HEK293 (cell line): ENCODE results near the gene UFD1.

ENCODE experiments used
- GLIS1 ChIP-seq: fragments of 450-650 bp; formaldehyde crosslinking; IDR thresholded peaks from 2 replicates; pipeline ENCODE4 v1.5.1; 2016; ENCODE audit warnings: missing biosample characterization, missing genetic modification characterization
- ZBTB21 ChIP-seq: fragments of 450-650 bp; formaldehyde crosslinking; IDR thresholded peaks from 2 replicates; pipeline ENCODE4 v1.5.1; 2017; ENCODE audit warnings: missing biosample characterization, missing genetic modification characterization
- ZBTB48 ChIP-seq: fragments of 450-650 bp; formaldehyde crosslinking; IDR thresholded peaks from 2 replicates; pipeline ENCODE4 v1.5.1; 2016; ENCODE audit warnings: missing biosample characterization, missing genetic modification characterization
- ZFP3 ChIP-seq: fragments of 450-650 bp; formaldehyde crosslinking; IDR thresholded peaks from 2 replicates; pipeline ENCODE4 v1.5.1; 2016; ENCODE audit warnings: low read depth, missing biosample characterization, missing genetic modification characterization
- ZFP37 ChIP-seq: fragments of 450-650 bp; formaldehyde crosslinking; IDR thresholded peaks from 2 replicates; pipeline ENCODE4 v1.5.1; 2016; ENCODE audit warnings: missing biosample characterization, missing genetic modification characterization
- ZIC2 ChIP-seq: fragments of 450-650 bp; formaldehyde crosslinking; IDR thresholded peaks from 2 replicates; pipeline ENCODE4 v1.5.1; 2016; ENCODE audit warnings: missing biosample characterization, missing genetic modification characterization
- ZNF138 ChIP-seq: fragments of 450-650 bp; formaldehyde crosslinking; IDR thresholded peaks from 2 replicates; pipeline ENCODE4 v1.5.1; 2016; ENCODE audit warnings: missing biosample characterization, missing genetic modification characterization, borderline replicate concordance
- ZNF2 ChIP-seq: fragments of 450-650 bp; formaldehyde crosslinking; IDR thresholded peaks from 2 replicates; pipeline ENCODE4 v1.5.1; 2016; ENCODE audit warnings: missing biosample characterization, missing genetic modification characterization
- ZNF221 ChIP-seq: fragments of 450-650 bp; formaldehyde crosslinking; IDR thresholded peaks from 2 replicates; pipeline ENCODE4 v1.5.1; 2017; ENCODE audit warnings: missing biosample characterization, missing genetic modification characterization, borderline replicate concordance
- ZNF335 ChIP-seq: fragments of 450-650 bp; formaldehyde crosslinking; conservative IDR thresholded peaks from 2 replicates; pipeline ENCODE4 v1.5.1; 2016; ENCODE audit warnings: missing biosample characterization, missing genetic modification characterization
- ZNF354C ChIP-seq: fragments of 450-650 bp; formaldehyde crosslinking; IDR thresholded peaks from 2 replicates; pipeline ENCODE4 v1.5.1; 2016; ENCODE audit warnings: missing biosample characterization, missing genetic modification characterization, low read depth, borderline replicate concordance
- ZNF37A ChIP-seq: fragments of 450-650 bp; IDR thresholded peaks from 2 replicates; pipeline ENCODE4 v1.5.1; 2018; ENCODE audit warnings: missing biosample characterization, missing genetic modification characterization
- ZNF426 ChIP-seq: fragments of 450-650 bp; formaldehyde crosslinking; IDR thresholded peaks from 2 replicates; pipeline ENCODE4 v1.5.1; 2017; ENCODE audit warnings: missing biosample characterization, missing genetic modification characterization, mild to moderate bottlenecking, inconsistent platforms, moderate library complexity
- ZNF530 ChIP-seq: fragments of 450-650 bp; formaldehyde crosslinking; IDR thresholded peaks from 2 replicates; pipeline ENCODE4 v1.5.1; 2016; ENCODE audit warnings: low read depth, missing biosample characterization, missing genetic modification characterization
- ZNF558 ChIP-seq: fragments of 450-650 bp; formaldehyde crosslinking; IDR thresholded peaks from 2 replicates; pipeline ENCODE4 v1.5.1; 2016; ENCODE audit warnings: missing biosample characterization, missing genetic modification characterization
- ZNF585B ChIP-seq: fragments of 450-650 bp; formaldehyde crosslinking; IDR thresholded peaks from 2 replicates; pipeline ENCODE4 v1.5.1; 2016; ENCODE audit warnings: missing biosample characterization, missing genetic modification characterization
- ZNF654 ChIP-seq: fragments of 450-650 bp; formaldehyde crosslinking; IDR thresholded peaks from 2 replicates; pipeline ENCODE4 v1.5.1; 2016; ENCODE audit warnings: low read depth, missing biosample characterization, missing genetic modification characterization
- ZNF658 ChIP-seq: fragments of 450-650 bp; formaldehyde crosslinking; IDR thresholded peaks from 2 replicates; pipeline ENCODE4; 2016; ENCODE audit warnings: missing biosample characterization, missing genetic modification characterization
- ZNF777 ChIP-seq: fragments of 450-650 bp; formaldehyde crosslinking; IDR thresholded peaks from 2 replicates; pipeline ENCODE4 v1.5.1; 2017; ENCODE audit warnings: missing biosample characterization, missing genetic modification characterization, borderline replicate concordance
- ZSCAN30 ChIP-seq: fragments of 450-650 bp; IDR thresholded peaks from 2 replicates; pipeline ENCODE4 v1.5.1; 2018; ENCODE audit warnings: missing biosample characterization, mild to moderate bottlenecking, missing genetic modification characterization, moderate library complexity
- TF ChIP-seq, protein P1 (sequence below): fragments of 450-650 bp; formaldehyde crosslinking; IDR thresholded peaks from 2 replicates; pipeline ENCODE4 v1.5.1; 2016; ENCODE audit warnings: missing biosample characterization, missing genetic modification characterization
- TF ChIP-seq, protein P2 (sequence below): fragments of 450-650 bp; formaldehyde crosslinking; IDR thresholded peaks from 2 replicates; pipeline ENCODE4 v1.5.1; 2017; ENCODE audit warnings: missing biosample characterization, missing genetic modification characterization
- TF ChIP-seq, protein P3 (sequence below): fragments of 450-650 bp; formaldehyde crosslinking; IDR thresholded peaks from 2 replicates; pipeline ENCODE4 v1.5.1; 2016; ENCODE audit warnings: missing biosample characterization, missing genetic modification characterization
- TF ChIP-seq, protein P4 (sequence below): fragments of 450-650 bp; formaldehyde crosslinking; conservative IDR thresholded peaks from 2 replicates; pipeline ENCODE4 v1.5.1; 2016; ENCODE audit warnings: low read depth, missing biosample characterization, missing genetic modification characterization
- TF ChIP-seq, protein P5 (sequence below): fragments of 450-650 bp; formaldehyde crosslinking; IDR thresholded peaks from 2 replicates; pipeline ENCODE4 v1.5.1; 2017; ENCODE audit warnings: missing biosample characterization, missing genetic modification characterization
- TF ChIP-seq, protein P6 (sequence below): fragments of 450-650 bp; formaldehyde crosslinking; IDR thresholded peaks from 2 replicates; pipeline ENCODE4 v1.5.1; 2017; ENCODE audit warnings: missing biosample characterization, mild to moderate bottlenecking, missing genetic modification characterization, moderate library complexity

Gene UFD1

DNA sequence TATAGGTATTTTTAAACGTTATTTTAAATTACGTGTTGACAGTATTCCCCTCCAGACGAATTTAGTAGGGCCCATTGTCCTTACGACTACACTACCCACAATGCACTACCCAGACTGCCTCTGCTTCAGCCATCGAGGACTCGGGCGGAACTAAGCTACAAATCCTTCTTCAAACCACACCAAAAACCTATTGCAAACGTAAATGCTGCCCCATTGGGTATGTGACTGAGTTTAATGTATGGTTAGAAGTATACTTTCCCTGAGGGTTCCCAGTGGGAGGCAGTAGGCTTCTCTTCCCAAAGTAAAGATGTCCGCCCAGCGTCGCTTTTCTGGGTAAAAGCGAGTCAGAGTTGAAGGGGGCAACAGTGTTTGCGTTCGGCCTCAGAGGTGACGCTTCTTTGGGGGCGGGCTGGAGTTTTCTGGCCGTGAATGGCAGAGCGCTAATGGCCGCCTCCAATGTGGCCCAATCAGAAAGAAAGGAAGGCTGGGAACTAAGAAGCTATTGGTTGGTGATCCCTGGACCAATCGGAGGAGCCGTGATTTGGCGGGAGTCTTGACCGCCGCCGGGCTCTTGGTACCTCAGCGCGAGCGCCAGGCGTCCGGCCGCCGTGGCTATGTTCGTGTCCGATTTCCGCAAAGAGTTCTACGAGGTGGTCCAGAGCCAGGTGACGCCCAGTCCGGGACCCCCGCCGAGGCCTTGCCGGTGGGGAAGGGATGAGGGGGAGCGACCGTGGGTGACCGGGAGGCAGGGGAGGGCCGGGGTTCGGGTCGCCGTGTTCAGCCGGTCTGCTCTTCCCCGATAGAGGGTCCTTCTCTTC is 571 bp upstream of the UFD1 start, which contains the start of gene CDC45 (continued):
- TF ChIP-seq ZNF426 (tag by site-specific recombination) (no peak), ZNF658 (tag by site-specific recombination) (no peak), ZNF37A (tag by site-specific recombination) (no peak), ZFP3 (no peak), ZIC2 (tag by site-specific recombination) (peak; percentile 15; the same call in 1 of the 2 replicates), ZNF2 (tag by site-specific recombination) (peak; percentile 27; the same call in 1 of the 2 replicates), ZNF138 (tag by site-specific recombination) (no peak), ZNF354C (tag by site-specific recombination) (no peak), ZNF221 (tag by site-specific recombination) (no peak), ZNF777 (no peak), ZNF654 (tag by site-specific recombination) (no peak), ZNF335 (tag by site-specific recombination) (peak; percentile 91), ZNF558 (tag by site-specific recombination) (peak; percentile 37; the same call in 1 of the 2 replicates), ZNF585B (tag by site-specific recombination) (no peak), ZBTB48 (tag by site-specific recombination) (0 out of 2 replicates have a peak, but pooled peaks have one; percentile 30), ZFP37 (tag by site-specific recombination) (no peak), ZSCAN30 (no peak; the same call in 1 of the 2 replicates), ZBTB21 (peak; percentile 83), ZNF530 (tag by site-specific recombination) (no peak), GLIS1 (peak; percentile 49)
- TF ChIP-seq, protein P1, sequence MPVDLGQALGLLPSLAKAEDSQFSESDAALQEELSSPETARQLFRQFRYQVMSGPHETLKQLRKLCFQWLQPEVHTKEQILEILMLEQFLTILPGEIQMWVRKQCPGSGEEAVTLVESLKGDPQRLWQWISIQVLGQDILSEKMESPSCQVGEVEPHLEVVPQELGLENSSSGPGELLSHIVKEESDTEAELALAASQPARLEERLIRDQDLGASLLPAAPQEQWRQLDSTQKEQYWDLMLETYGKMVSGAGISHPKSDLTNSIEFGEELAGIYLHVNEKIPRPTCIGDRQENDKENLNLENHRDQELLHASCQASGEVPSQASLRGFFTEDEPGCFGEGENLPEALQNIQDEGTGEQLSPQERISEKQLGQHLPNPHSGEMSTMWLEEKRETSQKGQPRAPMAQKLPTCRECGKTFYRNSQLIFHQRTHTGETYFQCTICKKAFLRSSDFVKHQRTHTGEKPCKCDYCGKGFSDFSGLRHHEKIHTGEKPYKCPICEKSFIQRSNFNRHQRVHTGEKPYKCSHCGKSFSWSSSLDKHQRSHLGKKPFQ (tag by site-specific recombination): no peak
- TF ChIP-seq, protein P2, sequence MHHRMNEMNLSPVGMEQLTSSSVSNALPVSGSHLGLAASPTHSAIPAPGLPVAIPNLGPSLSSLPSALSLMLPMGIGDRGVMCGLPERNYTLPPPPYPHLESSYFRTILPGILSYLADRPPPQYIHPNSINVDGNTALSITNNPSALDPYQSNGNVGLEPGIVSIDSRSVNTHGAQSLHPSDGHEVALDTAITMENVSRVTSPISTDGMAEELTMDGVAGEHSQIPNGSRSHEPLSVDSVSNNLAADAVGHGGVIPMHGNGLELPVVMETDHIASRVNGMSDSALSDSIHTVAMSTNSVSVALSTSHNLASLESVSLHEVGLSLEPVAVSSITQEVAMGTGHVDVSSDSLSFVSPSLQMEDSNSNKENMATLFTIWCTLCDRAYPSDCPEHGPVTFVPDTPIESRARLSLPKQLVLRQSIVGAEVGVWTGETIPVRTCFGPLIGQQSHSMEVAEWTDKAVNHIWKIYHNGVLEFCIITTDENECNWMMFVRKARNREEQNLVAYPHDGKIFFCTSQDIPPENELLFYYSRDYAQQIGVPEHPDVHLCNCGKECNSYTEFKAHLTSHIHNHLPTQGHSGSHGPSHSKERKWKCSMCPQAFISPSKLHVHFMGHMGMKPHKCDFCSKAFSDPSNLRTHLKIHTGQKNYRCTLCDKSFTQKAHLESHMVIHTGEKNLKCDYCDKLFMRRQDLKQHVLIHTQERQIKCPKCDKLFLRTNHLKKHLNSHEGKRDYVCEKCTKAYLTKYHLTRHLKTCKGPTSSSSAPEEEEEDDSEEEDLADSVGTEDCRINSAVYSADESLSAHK: no peak
- TF ChIP-seq, protein P3, sequence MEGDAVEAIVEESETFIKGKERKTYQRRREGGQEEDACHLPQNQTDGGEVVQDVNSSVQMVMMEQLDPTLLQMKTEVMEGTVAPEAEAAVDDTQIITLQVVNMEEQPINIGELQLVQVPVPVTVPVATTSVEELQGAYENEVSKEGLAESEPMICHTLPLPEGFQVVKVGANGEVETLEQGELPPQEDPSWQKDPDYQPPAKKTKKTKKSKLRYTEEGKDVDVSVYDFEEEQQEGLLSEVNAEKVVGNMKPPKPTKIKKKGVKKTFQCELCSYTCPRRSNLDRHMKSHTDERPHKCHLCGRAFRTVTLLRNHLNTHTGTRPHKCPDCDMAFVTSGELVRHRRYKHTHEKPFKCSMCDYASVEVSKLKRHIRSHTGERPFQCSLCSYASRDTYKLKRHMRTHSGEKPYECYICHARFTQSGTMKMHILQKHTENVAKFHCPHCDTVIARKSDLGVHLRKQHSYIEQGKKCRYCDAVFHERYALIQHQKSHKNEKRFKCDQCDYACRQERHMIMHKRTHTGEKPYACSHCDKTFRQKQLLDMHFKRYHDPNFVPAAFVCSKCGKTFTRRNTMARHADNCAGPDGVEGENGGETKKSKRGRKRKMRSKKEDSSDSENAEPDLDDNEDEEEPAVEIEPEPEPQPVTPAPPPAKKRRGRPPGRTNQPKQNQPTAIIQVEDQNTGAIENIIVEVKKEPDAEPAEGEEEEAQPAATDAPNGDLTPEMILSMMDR (tag by site-specific recombination): no peak
- TF ChIP-seq, protein P4, sequence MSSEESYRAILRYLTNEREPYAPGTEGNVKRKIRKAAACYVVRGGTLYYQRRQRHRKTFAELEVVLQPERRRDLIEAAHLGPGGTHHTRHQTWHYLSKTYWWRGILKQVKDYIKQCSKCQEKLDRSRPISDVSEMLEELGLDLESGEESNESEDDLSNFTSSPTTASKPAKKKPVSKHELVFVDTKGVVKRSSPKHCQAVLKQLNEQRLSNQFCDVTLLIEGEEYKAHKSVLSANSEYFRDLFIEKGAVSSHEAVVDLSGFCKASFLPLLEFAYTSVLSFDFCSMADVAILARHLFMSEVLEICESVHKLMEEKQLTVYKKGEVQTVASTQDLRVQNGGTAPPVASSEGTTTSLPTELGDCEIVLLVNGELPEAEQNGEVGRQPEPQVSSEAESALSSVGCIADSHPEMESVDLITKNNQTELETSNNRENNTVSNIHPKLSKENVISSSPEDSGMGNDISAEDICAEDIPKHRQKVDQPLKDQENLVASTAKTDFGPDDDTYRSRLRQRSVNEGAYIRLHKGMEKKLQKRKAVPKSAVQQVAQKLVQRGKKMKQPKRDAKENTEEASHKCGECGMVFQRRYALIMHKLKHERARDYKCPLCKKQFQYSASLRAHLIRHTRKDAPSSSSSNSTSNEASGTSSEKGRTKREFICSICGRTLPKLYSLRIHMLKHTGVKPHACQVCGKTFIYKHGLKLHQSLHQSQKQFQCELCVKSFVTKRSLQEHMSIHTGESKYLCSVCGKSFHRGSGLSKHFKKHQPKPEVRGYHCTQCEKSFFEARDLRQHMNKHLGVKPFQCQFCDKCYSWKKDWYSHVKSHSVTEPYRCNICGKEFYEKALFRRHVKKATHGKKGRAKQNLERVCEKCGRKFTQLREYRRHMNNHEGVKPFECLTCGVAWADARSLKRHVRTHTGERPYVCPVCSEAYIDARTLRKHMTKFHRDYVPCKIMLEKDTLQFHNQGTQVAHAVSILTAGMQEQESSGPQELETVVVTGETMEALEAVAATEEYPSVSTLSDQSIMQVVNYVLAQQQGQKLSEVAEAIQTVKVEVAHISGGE: peak; percentile 88
- TF ChIP-seq, protein P5, sequence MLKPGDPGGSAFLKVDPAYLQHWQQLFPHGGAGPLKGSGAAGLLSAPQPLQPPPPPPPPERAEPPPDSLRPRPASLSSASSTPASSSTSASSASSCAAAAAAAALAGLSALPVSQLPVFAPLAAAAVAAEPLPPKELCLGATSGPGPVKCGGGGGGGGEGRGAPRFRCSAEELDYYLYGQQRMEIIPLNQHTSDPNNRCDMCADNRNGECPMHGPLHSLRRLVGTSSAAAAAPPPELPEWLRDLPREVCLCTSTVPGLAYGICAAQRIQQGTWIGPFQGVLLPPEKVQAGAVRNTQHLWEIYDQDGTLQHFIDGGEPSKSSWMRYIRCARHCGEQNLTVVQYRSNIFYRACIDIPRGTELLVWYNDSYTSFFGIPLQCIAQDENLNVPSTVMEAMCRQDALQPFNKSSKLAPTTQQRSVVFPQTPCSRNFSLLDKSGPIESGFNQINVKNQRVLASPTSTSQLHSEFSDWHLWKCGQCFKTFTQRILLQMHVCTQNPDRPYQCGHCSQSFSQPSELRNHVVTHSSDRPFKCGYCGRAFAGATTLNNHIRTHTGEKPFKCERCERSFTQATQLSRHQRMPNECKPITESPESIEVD (tag by site-specific recombination): no peak
- TF ChIP-seq, protein P6, sequence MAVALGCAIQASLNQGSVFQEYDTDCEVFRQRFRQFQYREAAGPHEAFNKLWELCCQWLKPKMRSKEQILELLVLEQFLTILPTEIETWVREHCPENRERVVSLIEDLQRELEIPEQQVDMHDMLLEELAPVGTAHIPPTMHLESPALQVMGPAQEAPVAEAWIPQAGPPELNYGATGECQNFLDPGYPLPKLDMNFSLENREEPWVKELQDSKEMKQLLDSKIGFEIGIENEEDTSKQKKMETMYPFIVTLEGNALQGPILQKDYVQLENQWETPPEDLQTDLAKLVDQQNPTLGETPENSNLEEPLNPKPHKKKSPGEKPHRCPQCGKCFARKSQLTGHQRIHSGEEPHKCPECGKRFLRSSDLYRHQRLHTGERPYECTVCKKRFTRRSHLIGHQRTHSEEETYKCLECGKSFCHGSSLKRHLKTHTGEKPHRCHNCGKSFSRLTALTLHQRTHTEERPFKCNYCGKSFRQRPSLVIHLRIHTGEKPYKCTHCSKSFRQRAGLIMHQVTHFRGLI (tag by site-specific recombination): no peak
